PC-9 (cell line): ENCODE data around the gene GOT1. TPM values are rescaled to one million over a fixed set of nuclear protein-coding genes. Genes with fewer than 3 reads are reported as not detected.

Source experiments
- BruUV-seq: library from RNA; stranded (reverse); fragments of 400-500 nt; replicated peaks from 2 replicates; lab custom pipeline; 2021; lab: Mats Ljungman, UMichigan
- CTCF ChIA-PET: fragments of 300-600 bp; sonication (Branson Sonifier 250); formaldehyde crosslinking; loops from one replicate; lab custom pipeline; 2022; ENCODE audit warnings: antibody characterized with exemption; lab: Charles Lee
- POLR2A ChIA-PET: fragments of 300-600 bp; sonication (Branson Sonifier 250); formaldehyde crosslinking; loops from one replicate; lab custom pipeline; 2022; ENCODE audit warnings: antibody characterized with exemption; ENCODE audit not compliant: unreplicated experiment; lab: Charles Lee
- DNase-seq, 2 experiments: peaks; one replicate each; pipeline versions ENCODE4 v3.0.0 to v3.0.0-alpha.2; 2015 to 2022; ENCODE audit warnings: mixed read lengths in 1 of 2
- H2AFZ ChIP-seq: fragments of 200-600 bp; sonication (generic); 2 replicates; pipeline ENCODE4 v1.8.1; 2017; ENCODE audit warnings: antibody characterized with exemption
- H3F3A ChIP-seq: fragments of 200-600 bp; sonication (generic); 2 replicates; pipeline ENCODE4 v1.8.1; 2017; ENCODE audit warnings: antibody characterized with exemption, mild to moderate bottlenecking, low read depth; ENCODE audit not compliant: insufficient read depth
- H3K27ac ChIP-seq: fragments of 200-600 bp; sonication (generic); 2 replicates; pipeline ENCODE4 v1.6.1; 2016; ENCODE audit warnings: mixed run types
- H3K27me3 ChIP-seq: fragments of 200-600 bp; sonication (generic); 2 replicates; pipeline ENCODE4 v1.6.1; 2016; ENCODE audit warnings: low read depth, mixed run types; ENCODE audit not compliant: insufficient read depth
- H3K36me3 ChIP-seq: fragments of 200-600 bp; sonication (generic); 2 replicates; pipeline ENCODE4 v1.6.1; 2016; ENCODE audit warnings: low read depth, mixed run types
- H3K4me1 ChIP-seq: fragments of 200-600 bp; sonication (generic); replicated peaks from 2 replicates; pipeline ENCODE4 v1.6.1; 2016; ENCODE audit warnings: mixed run types; ENCODE audit not compliant: insufficient read depth
- H3K4me2 ChIP-seq: fragments of 200-600 bp; sonication (generic); 2 replicates; pipeline ENCODE4 v1.6.1; 2017; ENCODE audit warnings: mixed run types
- H3K4me3 ChIP-seq: fragments of 200-600 bp; sonication (generic); 2 replicates; pipeline ENCODE4 v1.6.1; 2016; ENCODE audit warnings: mixed run types
- H3K79me2 ChIP-seq: fragments of 200-600 bp; sonication (generic); 2 replicates; pipeline ENCODE4 v1.6.1; 2017; ENCODE audit warnings: low read depth, mixed run types
- H3K9me2 ChIP-seq: fragments of 200-600 bp; sonication (generic); 2 replicates; pipeline ENCODE4 v1.8.1; 2017; ENCODE audit warnings: mild to moderate bottlenecking; ENCODE audit not compliant: insufficient read depth
- H3K9me3 ChIP-seq: fragments of 200-600 bp; sonication (generic); 2 replicates; pipeline ENCODE4 v1.8.1; 2016; ENCODE audit warnings: low read depth; ENCODE audit not compliant: insufficient read depth
- H4K20me1 ChIP-seq: fragments of 200-600 bp; sonication (generic); 2 replicates; pipeline ENCODE4 v1.8.1; 2017; ENCODE audit not compliant: insufficient read depth
- CTCF ChIP-seq: fragments of 200-600 bp; sonication (generic); conservative IDR thresholded peaks from 2 replicates; pipeline ENCODE4 v1.6.1; 2017; ENCODE audit warnings: mixed run types, antibody characterized with exemption, mild to moderate bottlenecking, moderate library complexity
- EZH2 ChIP-seq: fragments of 200-600 bp; sonication (generic); IDR thresholded peaks from 2 replicates; pipeline ENCODE4 v1.8.0; 2017; ENCODE audit warnings: antibody characterized with exemption, low read depth
- intact Hi-C: fragments of 100-400 bp; cut with micrococcal nuclease; formaldehyde crosslinking; loops from one replicate; pipeline ENCODE4 v1.10.0; 2022; ENCODE audit not compliant: unreplicated experiment
- total RNA-seq: library from RNA; stranded (reverse); gene quantifications from 2 replicates; pipeline ENCODE4 v1.2.3, GENCODE V29; 2021

Gene GOT1
- total RNA-seq, 1 experiment from 2014 or later = 28.6 TPM

GRCh38 chr10:99369551-99369950, 60.9 kb downstream of the GOT1 start:
- CTCF ChIA-PET = no interaction called here
- no TSS peak for BruUV-seq
- no peak overlapping the region for H3K4me2 ChIP-seq

DNA sequence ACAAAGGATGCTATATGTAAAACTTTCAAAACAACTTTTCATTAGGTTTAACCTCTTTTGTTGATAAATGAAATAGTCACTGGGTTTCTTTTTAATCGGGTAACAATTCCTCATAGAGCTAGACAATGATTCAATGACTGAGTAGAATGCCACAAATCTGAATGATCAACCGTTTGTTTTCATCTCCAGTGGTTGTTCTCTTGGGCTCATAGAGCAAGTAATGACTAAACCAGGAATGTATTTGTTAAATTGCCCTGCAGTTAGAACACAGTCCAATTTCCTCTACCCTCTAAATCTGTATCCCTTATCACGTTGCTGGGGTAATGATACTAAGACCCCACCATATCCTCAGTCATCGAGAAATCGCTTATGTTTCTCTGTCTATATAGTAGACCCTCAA, 61.3 kb downstream of the GOT1 start:
- TF ChIP-seq EZH2 (no peak), CTCF (no peak)
- DNase-seq = no peak
- POLR2A ChIA-PET = no interaction called here
- CTCF ChIA-PET = no interaction called here
- Histone ChIP-seq H3K27ac (no peak overlapping the region), H3K79me2 (no peaks in the 10 kb centered on the region), H4K20me1 (no peaks in the 10 kb centered on the region), H3K4me2 (no peak overlapping the region), H3K36me3 (no peaks in the 10 kb centered on the region), H3K9me2 (no peaks in the 10 kb centered on the region), H3K27me3 (no peaks in the 10 kb centered on the region; the same call in 1 of the 2 replicates), H3K4me1 (no peaks in the 10 kb centered on the region), H3K9me3 (no peaks in the 10 kb centered on the region), H3F3A (no peaks in the 10 kb centered on the region), H3K4me3 (no peak overlapping the region), H2AFZ (no peak overlapping the region)
- no TSS peak for BruUV-seq
- intact Hi-C loops = no loop called here

More at GRCh38 chr10:99369551-99369950, 60.9 kb downstream of the GOT1 start:
- Histone ChIP-seq H4K20me1 (no peaks in the 10 kb centered on the region), H3K4me3 (no peak overlapping the region), H3K9me3 (no peaks in the 10 kb centered on the region), H3K27ac (no peak overlapping the region), H3K4me1 (no peaks in the 10 kb centered on the region), H3K79me2 (no peaks in the 10 kb centered on the region), H3K27me3 (no peaks in the 10 kb centered on the region; the same call in 1 of the 2 replicates), H3F3A (no peaks in the 10 kb centered on the region), H3K9me2 (no peaks in the 10 kb centered on the region), H3K36me3 (no peaks in the 10 kb centered on the region), H2AFZ (no peak overlapping the region)
- intact Hi-C loops = no loop called here
- POLR2A ChIA-PET = no interaction called here
- no peak for DNase-seq
- TF ChIP-seq CTCF (no peak), EZH2 (no peak)

DNA sequence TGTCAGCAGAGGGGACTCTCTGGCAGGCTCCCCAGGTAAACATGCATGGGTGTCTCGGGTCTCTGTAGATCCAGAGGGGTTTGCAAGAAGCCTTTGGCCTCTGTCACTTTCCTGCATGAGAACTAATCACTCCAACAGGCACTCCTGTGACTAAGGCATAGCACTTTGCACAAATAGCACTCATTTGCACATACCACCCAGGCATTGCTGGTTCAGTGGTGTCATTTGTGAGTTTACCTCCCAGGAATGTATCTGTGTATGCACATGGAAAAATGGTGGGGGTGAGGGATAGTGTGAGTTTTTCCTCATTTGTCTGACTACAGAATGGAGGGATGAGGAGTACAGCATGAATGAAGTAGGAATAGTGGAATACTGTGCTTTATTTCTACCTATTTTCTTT, 61.8 kb downstream of the GOT1 start:
- no peaks in the 10 kb centered on the region; the same call in 1 of the 2 replicates for H3K27me3 ChIP-seq
- H3K9me3 ChIP-seq = no peaks in the 10 kb centered on the region
- H4K20me1 ChIP-seq = no peaks in the 10 kb centered on the region
- no peak overlapping the region for H2AFZ ChIP-seq
- H3K79me2 ChIP-seq = no peaks in the 10 kb centered on the region
- no peak overlapping the region for H3K4me3 ChIP-seq
- ChIA-PET POLR2A (no interaction called here), CTCF (no interaction called here)
- no peaks in the 10 kb centered on the region for H3K36me3 ChIP-seq
- BruUV-seq = no TSS peak
- no peak for DNase-seq
- intact Hi-C loops = no loop called here
- no peak for TF ChIP-seq EZH2
- H3K4me2 ChIP-seq = no peak overlapping the region
- no peaks in the 10 kb centered on the region for H3K4me1 ChIP-seq
- H3K9me2 ChIP-seq = no peaks in the 10 kb centered on the region
- no peak overlapping the region for H3K27ac ChIP-seq
- no peaks in the 10 kb centered on the region for H3F3A ChIP-seq

DNA sequence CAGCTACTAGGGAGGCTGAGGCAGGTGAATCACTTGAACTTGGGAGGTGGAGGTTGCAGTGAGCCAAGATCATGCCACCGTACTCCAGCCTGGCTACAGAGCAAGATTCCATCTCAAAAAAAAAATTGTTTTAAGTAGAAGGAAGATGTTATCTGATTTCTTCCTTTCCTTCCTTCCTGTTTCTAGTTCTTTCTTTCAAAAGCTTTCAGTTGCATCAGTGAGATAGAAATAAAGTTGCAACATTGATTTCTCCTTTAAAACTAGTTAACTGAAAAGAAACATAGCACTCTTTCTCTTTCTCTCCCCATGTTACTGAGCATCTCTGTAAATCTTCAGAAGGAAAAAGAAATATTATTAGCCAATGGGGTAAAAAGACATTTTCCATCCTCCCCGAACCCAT, 63.8 kb downstream of the GOT1 start:
- Histone ChIP-seq H3K36me3 (no peaks in the 10 kb centered on the region), H4K20me1 (no peaks in the 10 kb centered on the region), H3K27ac (no peak overlapping the region), H3K4me1 (no peaks in the 10 kb centered on the region), H3K79me2 (no peaks in the 10 kb centered on the region), H3K4me2 (no peak overlapping the region), H2AFZ (no peak overlapping the region), H3K9me3 (no peaks in the 10 kb centered on the region), H3K27me3 (no peaks in the 10 kb centered on the region; the same call in 1 of the 2 replicates), H3K4me3 (no peak overlapping the region), H3K9me2 (no peaks in the 10 kb centered on the region), H3F3A (no peaks in the 10 kb centered on the region)
- POLR2A ChIA-PET = no interaction called here
- TF ChIP-seq EZH2 = no peak
- no peak for TF ChIP-seq CTCF
- intact Hi-C loops = no loop called here
- CTCF ChIA-PET = no interaction called here
- no peak for DNase-seq
- BruUV-seq = no TSS peak
